Progenitor cell of endocrine pancreas (in vitro differentiated cells): Measurements from ENCODE around the gene TBK1. TPM values are rescaled to one million over a fixed set of nuclear protein-coding genes. Genes with fewer than 3 reads are reported as not detected.

Source experiments
- DNase-seq: peaks from one replicate; pipeline ENCODE4 v3.0.0; 2021; ENCODE audit warnings: low spot score; ENCODE audit not compliant: unreplicated experiment
- H3K27ac Mint-ChIP-seq: 2 replicates; pipeline ENCODE4 v1.8.0; 2021; ENCODE audit warnings: mild to moderate bottlenecking, moderate library complexity, mixed read lengths
- H3K27me3 Mint-ChIP-seq: 2 replicates; pipeline ENCODE4 v1.8.0; 2021; ENCODE audit warnings: mixed read lengths
- H3K36me3 Mint-ChIP-seq: 2 replicates; pipeline ENCODE4 v1.8.0; 2022; ENCODE audit warnings: mixed read lengths; ENCODE audit not compliant: insufficient read depth
- H3K4me1 Mint-ChIP-seq: 2 replicates; pipeline ENCODE4 v1.8.0; 2021; ENCODE audit warnings: low read depth, mixed read lengths
- H3K4me3 Mint-ChIP-seq: 2 replicates; pipeline ENCODE4 v1.8.0; 2021; ENCODE audit warnings: low read depth, mild to moderate bottlenecking, moderate library complexity, mixed read lengths
- H3K9me3 Mint-ChIP-seq: 2 replicates; pipeline ENCODE4 v1.8.0; 2021; ENCODE audit warnings: low read depth, mixed read lengths
- total RNA-seq: library from RNA; stranded (reverse); gene quantifications from 2 replicates; pipeline ENCODE4 v1.2.1, GENCODE V29; 2021
- TF ChIP-seq, protein P1 (sequence below): fragments of 200-600 bp; sonication (generic); IDR thresholded peaks from one replicate; pipeline ENCODE4 v1.5.0; 2021; ENCODE audit warnings: antibody characterized with exemption, mild to moderate bottlenecking; ENCODE audit not compliant: unreplicated experiment

The TBK1 gene
- total RNA-seq, 1 donor from 2014 or later: 20.4 TPM

DNA sequence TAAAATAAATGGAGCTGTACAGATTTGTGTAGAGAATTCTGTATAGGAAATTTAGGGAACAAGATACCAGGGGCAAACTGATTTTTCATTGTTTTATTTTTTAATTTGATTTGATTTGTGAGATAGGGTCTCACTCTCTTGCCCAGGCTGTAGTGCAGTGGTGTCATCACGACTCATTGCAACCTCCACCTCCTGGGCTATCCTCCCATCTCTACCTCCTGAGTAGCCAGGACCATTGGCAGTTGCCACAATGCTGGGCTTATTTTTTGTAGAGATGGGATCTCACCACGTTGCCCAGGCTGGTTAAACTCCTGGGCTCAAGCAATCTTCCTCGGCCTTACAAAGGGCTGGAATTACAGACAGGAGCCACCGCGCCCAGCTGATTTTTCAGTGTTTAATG lies 18.0 kb upstream of the TBK1 start:
- DNase-seq: no peak
- Mint-ChIP-seq H3K27ac (no peak overlapping the region), H3K4me1 (no peaks in the 10 kb centered on the region), H3K4me3 (no peak overlapping the region), H3K27me3 (no peaks in the 10 kb centered on the region), H3K36me3 (peaks cover 36% of the 10 kb centered on the region), H3K9me3 (no peaks in the 10 kb centered on the region)
- TF ChIP-seq, protein P1, sequence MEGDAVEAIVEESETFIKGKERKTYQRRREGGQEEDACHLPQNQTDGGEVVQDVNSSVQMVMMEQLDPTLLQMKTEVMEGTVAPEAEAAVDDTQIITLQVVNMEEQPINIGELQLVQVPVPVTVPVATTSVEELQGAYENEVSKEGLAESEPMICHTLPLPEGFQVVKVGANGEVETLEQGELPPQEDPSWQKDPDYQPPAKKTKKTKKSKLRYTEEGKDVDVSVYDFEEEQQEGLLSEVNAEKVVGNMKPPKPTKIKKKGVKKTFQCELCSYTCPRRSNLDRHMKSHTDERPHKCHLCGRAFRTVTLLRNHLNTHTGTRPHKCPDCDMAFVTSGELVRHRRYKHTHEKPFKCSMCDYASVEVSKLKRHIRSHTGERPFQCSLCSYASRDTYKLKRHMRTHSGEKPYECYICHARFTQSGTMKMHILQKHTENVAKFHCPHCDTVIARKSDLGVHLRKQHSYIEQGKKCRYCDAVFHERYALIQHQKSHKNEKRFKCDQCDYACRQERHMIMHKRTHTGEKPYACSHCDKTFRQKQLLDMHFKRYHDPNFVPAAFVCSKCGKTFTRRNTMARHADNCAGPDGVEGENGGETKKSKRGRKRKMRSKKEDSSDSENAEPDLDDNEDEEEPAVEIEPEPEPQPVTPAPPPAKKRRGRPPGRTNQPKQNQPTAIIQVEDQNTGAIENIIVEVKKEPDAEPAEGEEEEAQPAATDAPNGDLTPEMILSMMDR: no peak

DNA sequence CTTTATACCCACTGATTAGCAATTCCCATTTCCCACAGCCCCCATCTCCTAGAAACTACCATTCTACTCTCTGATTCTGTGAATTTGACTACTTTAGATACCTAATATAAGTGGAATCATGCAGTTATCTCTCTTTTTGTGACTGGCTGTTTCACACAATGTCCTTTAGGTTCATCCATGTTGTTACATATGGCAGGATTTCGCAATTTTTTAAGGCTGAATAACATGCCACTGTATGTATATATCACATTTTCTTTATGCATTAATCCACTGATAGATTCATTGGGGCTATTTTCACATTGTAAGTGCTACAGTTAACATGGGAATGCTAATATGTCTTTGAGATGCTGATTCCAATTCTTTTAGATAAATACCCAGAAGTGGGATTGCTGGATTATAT lies 11.8 kb upstream of the TBK1 start:
- H3K9me3 Mint-ChIP-seq: no peaks in the 10 kb centered on the region
- no peak for DNase-seq
- H3K27ac Mint-ChIP-seq: no peak overlapping the region
- H3K36me3 Mint-ChIP-seq: peaks cover 27% of the 10 kb centered on the region
- TF ChIP-seq, protein P1: no peak
- H3K27me3 Mint-ChIP-seq: no peaks in the 10 kb centered on the region
- H3K4me3 Mint-ChIP-seq: no peak overlapping the region
- H3K4me1 Mint-ChIP-seq: no peaks in the 10 kb centered on the region

DNA sequence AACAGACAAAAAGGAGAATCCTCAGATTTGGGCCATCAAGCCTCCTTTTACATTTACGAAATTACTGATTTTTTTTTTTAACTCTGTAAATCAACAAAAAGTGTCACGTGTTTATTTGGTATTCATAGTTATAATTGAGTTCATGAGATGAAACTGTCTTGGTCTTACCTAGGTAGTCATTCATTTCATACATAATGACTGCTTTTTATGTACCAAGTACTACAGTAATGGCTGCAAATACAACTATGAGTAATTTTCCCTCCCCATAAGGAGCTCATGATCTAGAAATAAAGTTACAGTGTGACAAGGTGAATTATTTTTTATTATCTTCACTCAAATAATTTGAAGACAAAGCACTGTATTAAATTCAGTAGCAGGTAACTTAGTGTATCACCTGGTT lies 6.4 kb upstream of the TBK1 start:
- Mint-ChIP-seq H3K9me3 (no peaks in the 10 kb centered on the region), H3K27ac (no peak overlapping the region), H3K36me3 (peaks cover 23% of the 10 kb centered on the region), H3K4me3 (no peak overlapping the region), H3K4me1 (peaks cover 1% of the 10 kb centered on the region), H3K27me3 (no peaks in the 10 kb centered on the region)
- TF ChIP-seq, protein P1: no peak
- no peak for DNase-seq

DNA sequence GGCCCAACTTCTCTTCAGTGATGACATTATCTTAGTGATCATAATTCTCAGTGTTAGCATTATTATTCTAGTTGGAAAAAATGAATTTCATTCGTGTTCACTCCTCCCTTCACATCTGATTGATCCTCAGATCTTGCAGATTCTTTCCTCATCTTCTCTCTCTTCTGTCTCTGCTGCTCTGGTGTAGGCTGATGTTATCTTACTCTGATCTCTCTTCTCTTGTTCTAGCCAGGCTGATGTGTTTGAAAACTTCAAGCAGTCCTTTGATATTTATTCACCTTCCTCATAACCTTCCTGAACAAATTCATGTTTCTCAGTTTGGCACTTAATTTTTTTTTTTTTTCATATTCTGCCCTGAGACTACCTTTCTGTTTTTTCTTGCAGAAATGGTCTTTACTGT lies 5.6 kb upstream of the TBK1 start:
- peaks cover 8% of the 10 kb centered on the region for H3K4me1 Mint-ChIP-seq
- TF ChIP-seq, protein P1: no peak
- no peak for DNase-seq
- no peak overlapping the region for H3K27ac Mint-ChIP-seq
- H3K27me3 Mint-ChIP-seq: no peaks in the 10 kb centered on the region
- H3K4me3 Mint-ChIP-seq: no peak overlapping the region
- H3K9me3 Mint-ChIP-seq: no peaks in the 10 kb centered on the region
- peaks cover 20% of the 10 kb centered on the region for H3K36me3 Mint-ChIP-seq

DNA sequence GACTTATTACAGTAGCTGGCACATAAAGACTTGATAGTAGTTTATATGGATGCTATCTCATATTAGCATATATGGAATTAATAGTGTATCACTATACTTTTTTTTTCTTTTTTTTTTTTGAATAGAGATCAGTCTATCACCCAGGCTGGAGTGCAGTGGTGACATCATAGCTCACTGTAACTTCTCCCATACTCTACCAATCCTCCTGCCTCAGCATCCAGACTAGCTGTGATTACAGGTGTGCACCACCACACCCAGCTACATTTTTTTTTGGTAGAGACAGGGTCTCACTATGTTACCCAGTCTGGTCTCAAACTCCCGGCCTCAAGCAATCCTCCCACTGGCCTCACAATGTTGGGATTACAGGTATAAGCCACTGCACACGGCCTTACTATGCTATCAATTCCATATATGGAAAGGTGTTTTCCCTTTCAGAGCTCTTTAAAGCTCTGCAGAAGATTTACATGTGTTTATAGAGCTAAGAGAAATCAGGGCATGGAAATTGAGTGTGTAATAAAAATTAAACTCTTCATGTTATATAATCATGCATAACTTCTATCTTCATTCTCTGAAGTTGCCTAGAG lies 1.8 kb upstream of the TBK1 start:
- DNase-seq: no peak
- H3K27me3 Mint-ChIP-seq: no peaks in the 10 kb centered on the region
- TF ChIP-seq, protein P1: no peak
- H3K4me1 Mint-ChIP-seq: peaks cover 19% of the 10 kb centered on the region
- no peak overlapping the region for H3K27ac Mint-ChIP-seq
- H3K36me3 Mint-ChIP-seq: peaks cover 12% of the 10 kb centered on the region
- H3K9me3 Mint-ChIP-seq: no peaks in the 10 kb centered on the region
- peak overlapping the region; percentile 45 for H3K4me3 Mint-ChIP-seq
